HG03103 (cell line): ENCODE measurements around the gene GHR.
"Not testable (repeated sequence)": the region's sequence is repeated elsewhere in the genome, so short reads cannot be mapped to it uniquely, and the experiment has no call there.

Experiments
- ATAC-seq: cut with Tn5 transposase; IDR thresholded peaks from one replicate; pipeline ENCODE4 v1.9.1; 2021; ENCODE audit warnings: low read depth; ENCODE audit not compliant: unreplicated experiment

The GHR gene

DNA sequence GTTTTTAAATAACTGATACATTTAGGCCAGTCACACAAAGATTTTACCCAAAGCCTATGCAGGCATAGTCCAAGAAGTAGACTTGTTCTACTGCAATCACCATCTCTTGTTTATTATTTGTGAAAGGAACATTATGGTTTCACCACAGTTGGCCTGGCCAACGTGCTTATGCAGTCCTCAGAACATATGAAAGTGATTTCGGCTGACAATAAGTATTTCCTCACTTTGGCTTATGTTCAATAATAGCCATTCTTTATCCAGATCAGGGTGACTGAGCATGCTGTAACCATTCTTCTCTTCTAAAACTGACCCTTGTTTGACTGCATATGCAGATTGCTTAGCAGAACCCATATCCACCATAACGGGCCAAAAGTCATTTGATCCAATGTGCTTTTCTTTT is 256.8 kb downstream of the GHR start:
- ATAC-seq: no peak

DNA sequence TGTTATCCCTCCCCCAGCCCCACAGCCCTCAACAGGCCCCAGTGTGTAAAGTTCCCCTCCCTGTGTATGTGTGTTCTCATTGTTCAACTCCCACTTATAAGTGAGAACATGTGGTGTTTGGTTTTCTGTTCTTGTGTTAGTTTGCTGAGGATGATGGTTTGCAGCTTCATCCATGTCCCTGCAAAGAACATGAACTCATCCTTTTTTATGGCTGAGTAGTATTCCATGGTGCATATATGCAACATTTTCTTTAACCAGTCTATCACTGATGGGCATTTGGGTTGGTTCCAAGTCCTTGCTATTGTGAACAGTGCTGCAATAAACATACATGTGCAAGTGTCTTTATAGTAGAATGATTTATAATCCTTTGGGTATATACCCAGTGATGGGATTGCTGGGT is 261.8 kb downstream of the GHR start:
- not testable (repeated sequence) for ATAC-seq

DNA sequence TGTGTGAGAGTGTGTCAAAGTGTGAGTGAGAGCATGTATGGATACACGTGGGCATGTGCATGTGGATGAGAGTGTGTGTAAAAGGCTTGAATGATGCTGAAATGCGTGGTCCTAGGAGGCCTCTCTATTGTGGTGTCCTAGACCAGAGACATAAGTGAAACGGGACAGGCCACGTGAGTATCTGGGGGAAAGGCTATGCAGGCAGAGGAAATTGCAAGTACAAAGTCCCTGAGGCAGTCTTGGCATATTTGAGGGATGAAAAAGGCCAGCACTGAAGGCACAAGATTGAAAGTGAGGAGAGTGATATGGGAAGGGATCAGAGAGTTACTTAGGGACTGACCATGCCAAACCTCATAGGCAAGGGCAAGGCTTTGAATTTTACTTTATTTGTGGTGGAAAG is 266.2 kb downstream of the GHR start:
- ATAC-seq: no peak

GRCh38 chr5:42691413-42691937 is 268.2 kb downstream of the GHR start:
- ATAC-seq: no peak

- no peak for ATAC-seq
Observed at GRCh38 chr5:42701351-42702059, 278.3 kb downstream of the GHR start.

DNA sequence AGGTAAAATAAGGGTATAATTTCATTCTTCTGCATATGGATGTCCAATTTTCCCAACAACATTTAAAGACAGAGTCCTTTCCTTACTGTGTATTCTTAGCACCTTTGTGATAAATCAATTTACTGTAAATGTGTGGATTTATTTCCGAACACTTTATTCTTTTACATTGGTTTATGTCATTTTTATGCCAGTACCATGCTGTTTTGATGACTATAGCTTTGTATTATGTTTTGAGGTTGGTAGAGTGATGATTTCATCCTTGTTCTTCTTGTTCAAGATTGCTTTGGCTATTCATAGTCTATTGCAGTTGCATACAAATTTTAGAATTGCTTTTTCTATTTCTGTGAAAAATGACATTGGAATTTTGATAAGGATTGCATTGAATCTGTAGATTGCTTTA is 280.0 kb downstream of the GHR start:
- ATAC-seq: no peak

GRCh38 chr5:42715785-42716184 is 292.5 kb downstream of the GHR start:
- ATAC-seq: no peak

DNA sequence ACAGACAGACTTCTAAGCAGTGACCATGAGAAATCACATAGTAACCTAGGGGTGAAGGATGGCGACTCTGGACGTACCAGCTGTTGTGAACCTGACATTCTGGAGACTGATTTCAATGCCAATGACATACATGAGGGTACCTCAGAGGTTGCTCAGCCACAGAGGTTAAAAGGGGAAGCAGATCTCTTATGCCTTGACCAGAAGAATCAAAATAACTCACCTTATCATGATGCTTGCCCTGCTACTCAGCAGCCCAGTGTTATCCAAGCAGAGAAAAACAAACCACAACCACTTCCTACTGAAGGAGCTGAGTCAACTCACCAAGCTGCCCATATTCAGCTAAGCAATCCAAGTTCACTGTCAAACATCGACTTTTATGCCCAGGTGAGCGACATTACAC is 295.4 kb downstream of the GHR start:
- peak; percentile 95 for ATAC-seq

- ATAC-seq: no peak
Observed at GRCh38 chr5:42719034-42719433, 295.8 kb downstream of the GHR start.

DNA sequence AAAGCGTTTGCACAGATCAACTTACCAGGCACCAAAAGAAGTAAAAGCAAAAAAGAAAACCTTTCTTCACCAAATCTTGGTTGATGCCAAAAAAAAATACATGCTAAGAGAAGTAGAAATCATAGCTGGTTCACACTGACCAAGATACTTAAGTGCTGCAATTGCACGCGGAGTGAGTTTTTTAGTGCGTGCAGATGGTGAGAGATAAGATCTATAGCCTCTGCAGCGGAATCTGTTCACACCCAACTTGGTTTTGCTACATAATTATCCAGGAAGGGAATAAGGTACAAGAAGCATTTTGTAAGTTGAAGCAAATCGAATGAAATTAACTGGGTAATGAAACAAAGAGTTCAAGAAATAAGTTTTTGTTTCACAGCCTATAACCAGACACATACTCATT is 297.0 kb downstream of the GHR start:
- ATAC-seq: no peak

DNA sequence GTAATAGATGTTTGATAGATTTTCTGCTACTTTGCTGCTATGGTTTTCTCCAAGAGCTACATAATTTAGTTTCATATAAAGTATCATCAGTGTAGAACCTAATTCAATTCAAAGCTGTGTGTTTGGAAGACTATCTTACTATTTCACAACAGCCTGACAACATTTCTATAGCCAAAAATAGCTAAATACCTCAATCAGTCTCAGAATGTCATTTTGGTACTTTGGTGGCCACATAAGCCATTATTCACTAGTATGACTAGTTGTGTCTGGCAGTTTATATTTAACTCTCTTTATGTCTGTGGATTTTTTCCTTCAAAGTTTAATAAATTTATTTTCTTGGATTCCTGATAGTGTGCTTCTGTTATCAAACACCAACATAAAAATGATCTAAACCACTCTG is 298.2 kb downstream of the GHR start:
- ATAC-seq: no peak

DNA sequence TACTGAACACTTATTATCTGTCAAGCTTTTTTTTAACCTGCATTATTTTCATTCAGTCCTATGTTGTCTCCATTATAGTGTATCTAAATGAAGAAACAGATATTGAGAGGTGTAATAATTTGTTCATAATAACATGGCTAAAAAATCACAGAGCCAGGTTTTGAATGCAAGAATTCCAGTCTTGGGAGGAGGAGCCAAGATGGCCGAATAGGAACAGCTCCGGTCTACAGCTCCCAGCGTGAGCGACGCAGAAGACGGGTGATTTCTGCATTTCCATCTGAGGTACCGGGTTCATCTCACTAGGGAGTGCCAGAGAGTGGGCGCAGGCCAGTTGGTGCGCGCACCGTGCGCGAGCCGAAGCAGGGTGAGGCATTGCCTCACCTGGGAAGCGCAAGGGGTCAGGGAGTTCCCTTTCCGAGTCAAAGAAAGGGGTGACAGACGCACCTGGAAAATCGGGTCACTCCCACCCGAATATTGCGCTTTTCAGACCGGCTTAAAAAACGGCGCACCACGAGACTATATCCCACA is 311.4 kb downstream of the GHR start:
- not testable (repeated sequence) for ATAC-seq

DNA sequence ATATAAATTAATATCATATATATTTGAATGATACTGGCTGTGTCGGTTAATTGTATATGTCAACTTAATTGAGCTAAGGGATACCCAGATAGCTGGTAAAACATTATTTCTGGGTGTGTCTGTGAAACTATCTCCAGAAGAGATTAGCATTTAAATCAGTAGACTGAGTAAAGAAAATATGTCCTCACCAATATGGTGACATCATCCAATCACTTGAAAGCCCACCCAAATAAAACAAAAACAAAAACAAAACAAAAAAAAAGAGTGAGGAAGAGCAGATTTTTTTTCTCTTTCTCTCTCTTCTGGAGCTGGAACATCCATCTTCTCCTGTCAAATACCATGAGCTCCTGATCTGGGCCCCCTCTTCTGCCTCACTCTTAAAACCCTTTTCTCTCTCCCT is 317.7 kb downstream of the GHR start:
- ATAC-seq: no peak

DNA sequence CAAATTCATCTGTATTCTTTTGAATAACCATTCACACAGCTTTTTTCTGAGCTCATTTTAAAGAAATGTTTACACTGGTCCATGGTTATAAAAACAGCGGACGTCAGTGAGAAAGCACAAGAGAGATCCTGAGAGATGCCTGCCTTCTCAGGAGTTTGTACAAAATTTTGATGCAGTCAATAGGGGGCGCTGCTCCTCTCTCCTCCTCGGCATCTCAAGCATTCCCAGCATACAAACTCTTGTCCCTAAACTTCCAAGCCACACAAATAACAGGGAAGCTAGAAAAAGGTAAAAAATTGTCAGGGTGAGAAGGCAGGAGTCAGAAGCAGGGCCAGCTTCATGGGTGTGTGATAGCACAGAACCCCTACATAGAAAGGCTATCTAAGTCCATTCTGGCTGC is 322.2 kb downstream of the GHR start:
- no peak for ATAC-seq

GRCh38 chr5:42745856-42746255 is 322.6 kb downstream of the GHR start:
- ATAC-seq: no peak

DNA sequence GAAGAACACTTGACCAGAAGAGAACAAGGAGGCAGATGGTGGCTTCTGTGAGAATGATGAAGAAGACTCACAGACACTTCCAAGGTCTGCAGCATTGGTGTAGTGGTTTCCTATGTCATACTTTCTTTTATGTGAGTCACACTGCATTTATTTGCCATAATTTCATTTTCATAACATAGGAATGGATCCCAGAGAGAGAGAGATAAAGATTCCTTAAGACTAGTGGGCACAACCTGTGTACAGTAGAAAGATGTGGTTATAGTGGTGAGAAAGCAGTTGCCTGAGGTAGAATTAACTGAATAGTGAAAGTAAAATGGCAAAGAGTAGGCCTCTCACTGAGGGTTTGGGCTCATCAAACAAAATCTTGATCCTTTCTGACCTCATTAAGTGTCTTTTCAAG is 325.8 kb downstream of the GHR start:
- no peak for ATAC-seq

- ATAC-seq: no peak
Observed at GRCh38 chr5:42750507-42750906, 327.3 kb downstream of the GHR start.

GRCh38 chr5:42751044-42751443 is 327.8 kb downstream of the GHR start:
- no peak for ATAC-seq

GRCh38 chr5:42753099-42753498 is 329.9 kb downstream of the GHR start:
- no peak for ATAC-seq

GRCh38 chr5:42756606-42757601 is 333.7 kb downstream of the GHR start, which contains the start of gene CCDC152:
TSS of gene CCDC152 (plus strand) at chr5:42756818. CDS start at chr5:42759122, 2,304 bp downstream.
- ATAC-seq: peak; percentile 89

- ATAC-seq: no peak
Observed at GRCh38 chr5:42759456-42759855, 336.2 kb downstream of the GHR start.
